Naive thymus-derived CD8-positive, alpha-beta T cell (primary cell): Measurements from ENCODE around the gene LANCL1. TPM values are rescaled to one million over a fixed set of nuclear protein-coding genes. Genes with fewer than 3 reads are reported as not detected.

ENCODE experiments used
- ATAC-seq, 2 donors: fragments of 150-1000 bp; cut with Tn5 transposase in 1 of 2; sonication (Bioruptor Pico), chemical (Tn5 transposase) in 1 of 2; 1 replicate in 1 of 2; 2 replicates in 1 of 2; pipeline ENCODE4 v1.10.0; 2021; ENCODE audit warnings: mild to moderate bottlenecking in 2 of 2, moderate library complexity in 2 of 2
- POLR2A ChIA-PET: fragments of 350-600 bp; sonication (Branson Sonifier 250); formaldehyde crosslinking; loops from one replicate; lab custom pipeline; 2021; ENCODE audit warnings: antibody characterized with exemption; lab: Charles Lee
- DNase-seq, 10 donors: peaks; one replicate each; pipeline versions ENCODE4 v3.0.0 to v3.0.0-alpha.2; 2020 to 2022
- H3K27ac Mint-ChIP-seq, 10 donors: one replicate each; pipeline ENCODE4 v1.8.0; 2020 to 2022; ENCODE audit warnings: mild to moderate bottlenecking in 10 of 10, mixed read lengths in 10 of 10, moderate library complexity in 4 of 10, inconsistent platforms in 1 of 10
- H3K27me3 Mint-ChIP-seq, 5 donors: one replicate each; pipeline ENCODE4 v1.8.0; 2021 to 2022; ENCODE audit warnings: mixed read lengths in 5 of 5
- H3K36me3 Mint-ChIP-seq, 3 donors: one replicate each; pipeline ENCODE4 v1.8.0; 2020 to 2022; ENCODE audit warnings: mixed read lengths in 3 of 3, mild to moderate bottlenecking in 2 of 3, inconsistent platforms in 1 of 3
- H3K4me1 Mint-ChIP-seq, 4 donors: one replicate each; pipeline ENCODE4 v1.8.0; 2021 to 2022; ENCODE audit warnings: mixed read lengths in 4 of 4
- H3K4me3 Mint-ChIP-seq, 10 donors: one replicate each; pipeline ENCODE4 v1.8.0; 2020 to 2022; ENCODE audit warnings: mild to moderate bottlenecking in 10 of 10, mixed read lengths in 10 of 10, moderate library complexity in 6 of 10, inconsistent platforms in 1 of 10
- H3K9me3 Mint-ChIP-seq, 9 donors: one replicate each; pipeline ENCODE4 v1.8.0; 2020 to 2022; ENCODE audit warnings: mixed read lengths in 9 of 9, mild to moderate bottlenecking in 3 of 9, inconsistent platforms in 1 of 9, moderate library complexity in 1 of 9
- polyA plus RNA-seq, 3 donors: library from polyadenylated mRNA; unstranded; fragments of 300-500 nt; fragmentation: Illumina TruSeq; gene quantifications; one replicate each; pipeline ENCODE4 v1.2.3, GENCODE V29; 2021
- total RNA-seq, 8 experiments: library from RNA in 2 of 8; stranded (reverse) in 2 of 8; gene quantifications; one replicate each; pipeline ENCODE4 v1.2.3 and lab custom pipeline; 2021 to 2026

Gene LANCL1
- total and polyA plus RNA-seq, 5 experiments from 2014 or later, result 19.5 to 35.7 (median 28.6) TPM

- Mint-ChIP-seq H3K4me1 (peaks cover 20 to 39% (median 38%) of the 10 kb centered on the region in 4 donors), H3K27me3 (peaks cover 0 to 3% (median 0%) of the 10 kb centered on the region in 5 donors), H3K9me3 (peaks cover 1 to 17% (median 13%) of the 10 kb centered on the region in 9 donors), H3K36me3 (peaks cover 0 to 14% (median 14%) of the 10 kb centered on the region in 3 donors), H3K4me3 (no peak overlapping the region), H3K27ac (peak overlapping the region in 1 of 10 donors; percentile 15)
- POLR2A ChIA-PET, result no interaction called here
- ATAC-seq (no peak), DNase-seq (no peak)
Measured at GRCh38 chr2:210481601-210482175, 5.1 kb upstream of the LANCL1 start.

DNA sequence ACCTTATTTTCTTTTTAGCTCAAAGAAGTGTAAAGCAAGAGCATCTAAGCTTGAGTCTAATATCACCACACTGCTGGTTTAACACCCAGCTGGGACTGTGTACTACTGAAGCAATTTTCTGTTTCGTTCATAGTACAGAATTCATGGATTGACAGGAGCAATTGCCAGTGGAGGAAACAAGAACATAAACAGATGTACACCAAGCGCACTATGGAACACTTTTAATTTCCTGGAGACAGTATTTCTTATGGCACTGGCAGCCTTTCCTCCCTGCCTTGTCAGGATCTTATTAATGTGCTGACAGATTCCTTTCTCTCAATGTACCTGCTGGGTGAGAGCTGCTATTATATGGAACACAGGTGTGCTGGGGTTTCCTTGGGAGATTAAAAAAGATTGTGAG lies 4.2 kb upstream of the LANCL1 start:
- peaks cover 1 to 17% (median 12%) of the 10 kb centered on the region in 9 donors for H3K9me3 Mint-ChIP-seq
- H3K27me3 Mint-ChIP-seq, result no peaks in the 10 kb centered on the region
- H3K27ac Mint-ChIP-seq, result peak overlapping the region in 2 of 10 donors; percentile 15 to 33
- peaks cover 0 to 14% (median 14%) of the 10 kb centered on the region in 3 donors for H3K36me3 Mint-ChIP-seq
- peak overlapping the region in 1 of 10 donors; percentile 23 for H3K4me3 Mint-ChIP-seq
- POLR2A ChIA-PET, result no interaction called here
- ATAC-seq, result no peak
- H3K4me1 Mint-ChIP-seq, result peaks cover 20 to 45% (median 42%) of the 10 kb centered on the region in 4 donors
- no peak for DNase-seq

GRCh38 chr2:210480079-210480478 lies 3.5 kb upstream of the LANCL1 start:
- no peak for DNase-seq
- H3K9me3 Mint-ChIP-seq, result peaks cover 0 to 17% (median 11%) of the 10 kb centered on the region in 9 donors
- no peak for ATAC-seq
- H3K4me1 Mint-ChIP-seq, result peaks cover 22 to 51% (median 46%) of the 10 kb centered on the region in 4 donors
- H3K27ac Mint-ChIP-seq, result peak overlapping the region in 9 of 10 donors; percentile 5 to 73 (median 26)
- no peaks in the 10 kb centered on the region for H3K27me3 Mint-ChIP-seq
- H3K4me3 Mint-ChIP-seq, result peak overlapping the region in 1 of 10 donors; percentile 23
- peaks cover 0 to 14% (median 14%) of the 10 kb centered on the region in 3 donors for H3K36me3 Mint-ChIP-seq
- POLR2A ChIA-PET, result no interaction called here

DNA sequence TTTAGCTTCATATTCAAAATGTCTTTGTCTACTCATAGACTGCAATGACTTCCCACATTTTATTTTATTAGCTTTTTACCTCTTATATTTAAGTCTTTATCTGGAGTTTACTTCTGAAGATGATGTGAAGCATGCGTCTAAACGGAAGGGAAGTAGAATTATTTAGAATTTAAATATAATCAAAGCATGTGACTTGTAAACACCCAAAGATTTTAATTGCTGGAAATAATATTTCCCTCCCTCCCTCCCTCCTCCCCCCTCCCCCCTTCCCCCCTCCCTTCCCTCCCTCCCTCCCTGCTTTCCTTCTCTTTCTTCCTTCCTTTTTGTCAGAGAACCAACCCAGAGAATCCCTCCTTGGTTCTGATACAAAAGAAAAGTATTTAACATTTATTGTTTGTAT lies 2.1 kb upstream of the LANCL1 start:
- POLR2A ChIA-PET, result no interaction called here
- no peak for DNase-seq
- peaks cover 3 to 8% (median 4%) of the 10 kb centered on the region in 3 donors for H3K36me3 Mint-ChIP-seq
- peaks cover 0 to 5% (median under 1%) of the 10 kb centered on the region in 9 donors for H3K9me3 Mint-ChIP-seq
- H3K4me3 Mint-ChIP-seq, result peak overlapping the region in 3 of 10 donors; percentile 34 to 100 (median 100)
- no peaks in the 10 kb centered on the region for H3K27me3 Mint-ChIP-seq
- peak overlapping the region in 7 of 10 donors; percentile 29 to 100 (median 98) for H3K27ac Mint-ChIP-seq
- H3K4me1 Mint-ChIP-seq, result peaks cover 22 to 62% (median 56%) of the 10 kb centered on the region in 4 donors
- ATAC-seq, result no peak

GRCh38 chr2:210477496-210477895 lies 937 bp upstream of the LANCL1 start:
- POLR2A ChIA-PET, result no interaction called here
- peaks cover 0 to 9% (median 5%) of the 10 kb centered on the region in 3 donors for H3K36me3 Mint-ChIP-seq
- peak overlapping the region; percentile 82 to 100 (median 98) for H3K27ac Mint-ChIP-seq
- ATAC-seq (no peak), DNase-seq (peak in 1 of 10 donors; percentile 11)
- H3K27me3 Mint-ChIP-seq, result no peaks in the 10 kb centered on the region
- peaks cover 22 to 66% (median 65%) of the 10 kb centered on the region in 4 donors for H3K4me1 Mint-ChIP-seq
- H3K9me3 Mint-ChIP-seq, result no peaks in the 10 kb centered on the region
- H3K4me3 Mint-ChIP-seq, result peak overlapping the region; percentile 97 to 100 (median 99)

GRCh38 chr2:210475706-210476105 lies 853 bp downstream of the LANCL1 start:
- Mint-ChIP-seq H3K9me3 (no peaks in the 10 kb centered on the region), H3K27me3 (no peaks in the 10 kb centered on the region), H3K36me3 (peaks cover 9 to 22% (median 13%) of the 10 kb centered on the region in 3 donors), H3K27ac (peak overlapping the region; percentile 65 to 100 (median 92)), H3K4me1 (peaks cover 25 to 77% (median 67%) of the 10 kb centered on the region in 4 donors), H3K4me3 (peak overlapping the region; percentile 57 to 100 (median 82))
- peak in 2 of 10 donors; percentile 14 to 15 for DNase-seq
- POLR2A ChIA-PET, result interaction anchor here (0.6 kb wide), 1 partner anchor 20 kb away, joined by 3 read pairs; no protein-coding TSS in a partner anchor
- ATAC-seq, result peak in 1 of 2 donors; percentile 35

GRCh38 chr2:210474776-210475175 lies 1.8 kb downstream of the LANCL1 start:
- no peak for DNase-seq
- Mint-ChIP-seq H3K9me3 (no peaks in the 10 kb centered on the region), H3K36me3 (peaks cover 9 to 32% (median 19%) of the 10 kb centered on the region in 3 donors), H3K27ac (peak overlapping the region; percentile 20 to 99 (median 86)), H3K27me3 (no peaks in the 10 kb centered on the region), H3K4me1 (peaks cover 19 to 77% (median 63%) of the 10 kb centered on the region in 4 donors), H3K4me3 (peak overlapping the region; percentile 24 to 100 (median 60))
- POLR2A ChIA-PET, result no interaction called here
- ATAC-seq, result no peak

DNA sequence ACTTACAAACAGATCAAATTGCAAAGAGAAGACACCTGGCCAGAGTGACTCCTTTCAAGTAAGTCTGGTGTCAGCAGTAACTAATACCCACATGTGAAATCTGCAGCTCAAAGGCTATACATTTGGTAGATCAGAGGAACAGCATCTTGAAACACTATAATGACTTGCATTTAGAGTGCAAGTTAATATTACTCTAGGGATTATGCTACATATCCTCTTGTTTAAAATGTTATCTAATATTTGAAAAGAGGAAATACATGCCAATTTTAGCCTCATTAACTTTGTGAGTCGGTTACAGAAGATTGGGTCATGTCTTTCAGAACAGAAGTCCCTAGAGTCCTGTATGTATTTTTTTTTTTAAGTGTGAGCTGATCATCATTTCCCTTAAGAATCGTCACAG lies 15.2 kb downstream of the LANCL1 start:
- no peaks in the 10 kb centered on the region for H3K9me3 Mint-ChIP-seq
- peaks cover 12 to 32% (median 15%) of the 10 kb centered on the region in 4 donors for H3K4me1 Mint-ChIP-seq
- no peak for ATAC-seq
- no peaks in the 10 kb centered on the region for H3K27me3 Mint-ChIP-seq
- no peak for DNase-seq
- peaks cover 3 to 78% (median 44%) of the 10 kb centered on the region in 3 donors for H3K36me3 Mint-ChIP-seq
- POLR2A ChIA-PET, result interaction anchor here (1.1 kb wide), 1 partner anchor 289 kb away, joined by 4 read pairs; no protein-coding TSS in a partner anchor
- peak overlapping the region in 1 of 10 donors; percentile 21 for H3K4me3 Mint-ChIP-seq
- peak overlapping the region in 4 of 10 donors; percentile 14 to 64 (median 26) for H3K27ac Mint-ChIP-seq

- Mint-ChIP-seq H3K4me3 (no peak overlapping the region), H3K36me3 (peaks cover 0 to 78% (median 42%) of the 10 kb centered on the region in 3 donors), H3K9me3 (no peaks in the 10 kb centered on the region), H3K4me1 (peaks cover 12 to 32% (median 15%) of the 10 kb centered on the region in 4 donors), H3K27me3 (no peaks in the 10 kb centered on the region), H3K27ac (peak overlapping the region in 5 of 10 donors; percentile 11 to 61 (median 31))
- DNase-seq (no peak), ATAC-seq (no peak)
- POLR2A ChIA-PET, result interaction anchor here (1.1 kb wide), 1 partner anchor 288 kb away, joined by 4 read pairs; no protein-coding TSS in a partner anchor
Measured at GRCh38 chr2:210460322-210461227, 16.0 kb downstream of the LANCL1 start.

GRCh38 chr2:210459880-210460279 lies 16.7 kb downstream of the LANCL1 start:
- H3K36me3 Mint-ChIP-seq, result peaks cover 3 to 78% (median 40%) of the 10 kb centered on the region in 3 donors

GRCh38 chr2:210459407-210459806 lies 17.2 kb downstream of the LANCL1 start:
- POLR2A ChIA-PET, result no interaction called here
- Mint-ChIP-seq H3K27me3 (no peaks in the 10 kb centered on the region), H3K4me1 (peaks cover 9 to 32% (median 14%) of the 10 kb centered on the region in 4 donors), H3K4me3 (no peak overlapping the region), H3K27ac (peak overlapping the region in 1 of 10 donors; percentile 61), H3K36me3 (peaks cover 7 to 81% (median 43%) of the 10 kb centered on the region in 3 donors), H3K9me3 (no peaks in the 10 kb centered on the region)
- no peak for ATAC-seq
- no peak for DNase-seq

More at GRCh38 chr2:210459880-210460279, 16.7 kb downstream of the LANCL1 start:
- no peaks in the 10 kb centered on the region for H3K27me3 Mint-ChIP-seq
- H3K27ac Mint-ChIP-seq, result peak overlapping the region in 1 of 10 donors; percentile 61
- H3K4me3 Mint-ChIP-seq, result no peak overlapping the region
- H3K4me1 Mint-ChIP-seq, result peaks cover 9 to 32% (median 14%) of the 10 kb centered on the region in 4 donors
- H3K9me3 Mint-ChIP-seq, result no peaks in the 10 kb centered on the region
- POLR2A ChIA-PET, result no interaction called here
- no peak for ATAC-seq
- DNase-seq, result no peak

- POLR2A ChIA-PET, result no interaction called here
- peaks cover 10 to 32% (median 15%) of the 10 kb centered on the region in 4 donors for H3K4me1 Mint-ChIP-seq
- ATAC-seq, result no peak
Measured at GRCh38 chr2:210458395-210458794, 18.2 kb downstream of the LANCL1 start.

More at GRCh38 chr2:210458395-210458794, 18.2 kb downstream of the LANCL1 start:
- Mint-ChIP-seq H3K9me3 (no peaks in the 10 kb centered on the region), H3K27me3 (no peaks in the 10 kb centered on the region), H3K27ac (peak overlapping the region in 3 of 10 donors; percentile 1 to 7 (median 2)), H3K4me3 (no peak overlapping the region), H3K36me3 (peaks cover 7 to 84% (median 47%) of the 10 kb centered on the region in 3 donors)
- DNase-seq, result no peak
